Measurements from ENCODE around the gene ABHD2.

GRCh38 chr15:89042387-89042786 is 45.9 kb upstream of the ABHD2 start:
- TF ChIP-seq FOXM1 (IDR thresholded peaks at IDR 0.05; ENCODE audit: borderline replicate concordance): no peak
- no peak for TF ChIP-seq TARDBP (IDR thresholded peaks at IDR 0.05)
- no peak for TF ChIP-seq NFRKB (IDR thresholded peaks at IDR 0.05)
- TF ChIP-seq SUZ12 (IDR thresholded peaks at IDR 0.05): no peak
- no peak for TF ChIP-seq CTBP1 (IDR thresholded peaks at IDR 0.05; ENCODE audit: borderline replicate concordance)
- TF ChIP-seq PKNOX1 (IDR thresholded peaks at IDR 0.05): no peak
- no peak for TF ChIP-seq BHLHE40 (IDR thresholded peaks at IDR 0.05; ENCODE audit: borderline replicate concordance)
- TF ChIP-seq ZNF384 (IDR thresholded peaks at IDR 0.05): no peak
- no peak for TF ChIP-seq HDGF (IDR thresholded peaks at IDR 0.05; ENCODE audit: borderline replicate concordance)
- no peak for TF ChIP-seq SP1 (IDR thresholded peaks at IDR 0.05)
- TF ChIP-seq L3MBTL2 (conservative IDR thresholded peaks at IDR 0.05): no peak
